T-helper 2 cell treated with Interferon-gamma antibody and Interleukin-4, amounts not matched to agents 100 ng/mL and 5 ng/mL, for 36 hours (primary cell): ENCODE measurements around the gene STX8. TPM values are rescaled to one million over a fixed set of nuclear protein-coding genes. Genes with fewer than 3 reads are reported as not detected.
"Not testable (repeated sequence)": the region's sequence is repeated elsewhere in the genome, so short reads cannot be mapped to it uniquely, and the experiment has no call there.

Experiments
- intact Hi-C: fragments of 100-400 bp; cut with micrococcal nuclease; formaldehyde crosslinking; loops from one replicate; pipeline ENCODE4 v1.15.1; 2023
- total RNA-seq: library from RNA; stranded (reverse); gene quantifications from 2 replicates; pipeline ENCODE4 v1.2.3, GENCODE V29; 2022

Gene STX8
- total RNA-seq, 1 donor from 2014 or later, result 70.9 TPM

GRCh38 chr17:9557161-9557755 is 18.4 kb downstream of the STX8 start:
- intact Hi-C loops, result no loop called here

DNA sequence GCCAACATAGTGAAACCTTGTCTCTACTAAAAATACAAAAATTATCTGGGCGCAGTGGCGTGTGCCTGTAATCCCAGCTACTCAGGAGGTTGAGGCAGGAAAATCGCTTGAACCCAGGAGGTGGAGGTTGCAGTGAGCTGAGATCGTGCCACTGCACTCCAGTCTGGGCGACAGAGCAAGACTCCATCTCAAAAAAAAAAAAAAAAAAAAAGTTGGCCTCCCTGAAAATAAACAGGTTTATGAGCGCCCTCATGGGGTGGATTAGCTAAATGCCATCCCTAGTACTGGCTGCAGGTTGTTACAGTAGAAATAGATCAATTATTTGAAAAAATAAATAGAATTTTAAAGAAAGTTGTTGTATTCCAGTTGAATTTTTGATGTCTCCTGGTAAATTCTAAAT is 20.9 kb downstream of the STX8 start:
- intact Hi-C loops, result not testable (repeated sequence)

DNA sequence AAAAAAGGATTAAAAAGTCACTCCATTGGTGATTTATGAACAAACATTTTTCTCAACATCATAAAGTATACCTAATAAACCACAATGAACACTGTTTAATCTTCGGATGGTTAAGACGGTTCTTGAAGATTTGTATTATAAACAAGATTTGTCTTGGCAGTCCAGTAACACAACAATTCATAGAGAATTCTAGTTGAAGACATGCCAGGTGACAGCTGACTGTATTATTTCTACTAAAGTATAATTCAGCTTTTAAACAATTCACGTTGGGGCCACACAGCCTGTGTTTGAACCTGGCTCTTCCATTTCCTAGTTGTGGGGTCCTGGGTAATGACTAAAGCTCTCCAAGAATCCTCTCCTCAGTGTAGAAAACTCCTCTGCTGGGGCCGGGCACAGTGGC is 22.0 kb downstream of the STX8 start:
- intact Hi-C loops, result no loop called here

GRCh38 chr17:9553181-9553580 is 22.4 kb downstream of the STX8 start:
- intact Hi-C loops, result no loop called here

DNA sequence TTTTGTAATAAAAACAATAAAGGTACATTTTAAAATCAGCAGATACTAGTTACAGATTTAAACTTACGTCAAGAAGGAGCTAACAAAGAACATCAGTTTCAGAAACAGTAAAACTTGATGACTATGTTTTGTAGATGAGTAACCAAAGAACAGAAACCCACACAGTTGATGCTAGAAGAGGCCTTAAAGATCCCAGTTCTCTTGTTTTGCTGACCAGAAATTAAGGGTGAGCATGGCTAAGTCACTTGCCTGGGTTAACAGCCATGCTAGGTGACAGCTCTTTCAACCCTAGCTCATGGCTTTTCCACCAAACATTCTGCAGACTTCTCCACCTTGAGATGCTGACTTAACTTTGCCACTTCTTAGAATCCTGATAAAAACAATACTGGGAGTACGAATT is 26.4 kb downstream of the STX8 start:
- intact Hi-C loops, result no loop called here

- intact Hi-C loops, result no loop called here
These were observed 31.4 kb downstream of the STX8 start for GRCh38 chr17:9544221-9544620.

DNA sequence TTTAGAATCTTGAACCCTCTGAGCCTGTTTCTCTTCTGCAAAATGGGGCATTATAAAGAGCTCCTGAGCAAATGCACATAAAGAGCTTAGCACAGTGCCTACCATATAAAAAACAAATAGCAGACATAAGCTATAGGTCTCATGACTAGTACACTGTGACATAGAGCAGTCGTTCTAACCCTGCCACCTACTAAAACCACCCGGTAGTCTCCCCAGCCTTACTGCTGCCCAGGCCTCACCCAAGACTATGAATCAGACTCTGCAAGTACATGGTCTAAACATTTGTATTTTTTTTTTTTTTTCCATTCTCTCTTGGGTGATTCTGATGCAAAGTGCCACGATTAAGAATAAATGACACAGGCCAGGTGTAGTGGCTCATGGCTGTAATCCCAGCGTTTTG is 33.9 kb downstream of the STX8 start:
- intact Hi-C loops, result no loop called here

GRCh38 chr17:9538626-9539025 is 37.0 kb downstream of the STX8 start:
- intact Hi-C loops, result no loop called here

- intact Hi-C loops, result no loop called here
These were observed 38.3 kb downstream of the STX8 start for GRCh38 chr17:9537177-9537776.

DNA sequence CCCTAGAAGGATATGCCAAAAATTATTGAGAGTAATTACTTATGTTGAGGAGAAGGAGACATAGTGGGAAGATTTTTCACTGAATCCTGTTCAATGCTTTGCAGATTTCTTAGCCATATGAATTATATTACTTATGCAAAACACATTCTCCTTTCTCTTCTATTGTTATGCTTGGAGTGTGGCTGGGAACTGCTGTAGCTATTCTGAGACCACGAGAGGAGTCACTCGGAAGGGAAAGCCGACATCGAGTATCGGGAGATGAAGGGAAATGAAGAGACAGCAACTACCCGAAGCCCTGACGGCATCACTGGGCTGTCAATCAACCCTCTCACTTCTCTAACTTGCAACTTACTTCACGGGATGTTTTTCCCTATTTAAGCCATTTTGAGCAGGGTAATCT is 39.6 kb downstream of the STX8 start:
- intact Hi-C loops, result no loop called here

- intact Hi-C loops, result no loop called here
These were observed 42.2 kb downstream of the STX8 start for GRCh38 chr17:9533441-9533840.

GRCh38 chr17:9532715-9533114 is 42.9 kb downstream of the STX8 start:
- intact Hi-C loops, result no loop called here

- intact Hi-C loops, result no loop called here
These were observed 44.6 kb downstream of the STX8 start for GRCh38 chr17:9531034-9531433.

- intact Hi-C loops, result no loop called here
These were observed 46.5 kb downstream of the STX8 start for GRCh38 chr17:9529033-9529700.

- intact Hi-C loops, result no loop called here
These were observed 47.8 kb downstream of the STX8 start for GRCh38 chr17:9527788-9528187.

GRCh38 chr17:9522074-9522473 is 53.5 kb downstream of the STX8 start:
- intact Hi-C loops, result loop anchor here (5.0 kb wide), 1 partner anchor 120 kb away; no protein-coding TSS in a partner anchor

DNA sequence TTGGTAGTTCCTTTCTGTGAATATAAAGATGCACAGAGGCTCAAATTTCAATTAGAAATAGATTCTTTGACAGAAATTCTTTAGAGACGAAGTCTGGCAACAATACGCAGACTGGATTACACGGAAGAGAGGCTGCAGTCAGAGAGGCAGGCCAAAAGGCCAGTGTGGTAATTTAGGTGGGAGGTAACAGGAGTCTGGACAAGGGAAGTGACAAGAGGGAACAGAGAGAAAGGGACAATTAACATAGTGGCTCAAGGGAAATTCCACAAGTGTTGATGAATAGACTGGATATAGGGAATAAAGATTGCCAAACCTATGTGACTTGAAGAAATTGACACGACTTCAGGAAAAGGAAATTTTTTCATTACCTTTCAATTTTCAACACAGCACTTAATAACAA is 54.6 kb downstream of the STX8 start:
- intact Hi-C loops, result loop anchor here (5.0 kb wide), 1 partner anchor 119 kb away; no protein-coding TSS in a partner anchor

DNA sequence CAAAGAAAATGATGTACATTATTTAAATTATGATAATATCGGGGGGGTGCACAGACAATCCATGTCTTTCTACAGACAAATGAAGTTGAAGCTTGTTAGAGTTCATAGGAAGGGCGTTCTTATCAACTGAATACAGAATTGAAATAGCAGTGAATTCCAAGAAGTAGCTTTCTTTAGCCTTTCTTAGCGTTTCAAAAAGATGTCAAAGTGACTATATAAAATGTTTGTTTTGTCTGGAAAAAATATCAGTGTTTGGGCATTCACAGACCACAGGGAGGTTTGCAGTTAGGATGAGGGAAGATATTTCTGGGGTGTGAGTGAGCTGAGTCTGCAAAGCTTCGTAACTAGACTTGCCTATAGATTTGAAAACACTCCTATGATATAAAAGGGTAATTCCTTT is 55.0 kb downstream of the STX8 start:
- intact Hi-C loops, result loop anchor here (5.0 kb wide), 1 partner anchor 118 kb away; no protein-coding TSS in a partner anchor

- intact Hi-C loops, result loop anchor here (5.0 kb wide), 1 partner anchor 117 kb away; no protein-coding TSS in a partner anchor
These were observed 55.9 kb downstream of the STX8 start for GRCh38 chr17:9519583-9520272.

GRCh38 chr17:9517396-9517795 is 58.2 kb downstream of the STX8 start:
- intact Hi-C loops, result no loop called here

DNA sequence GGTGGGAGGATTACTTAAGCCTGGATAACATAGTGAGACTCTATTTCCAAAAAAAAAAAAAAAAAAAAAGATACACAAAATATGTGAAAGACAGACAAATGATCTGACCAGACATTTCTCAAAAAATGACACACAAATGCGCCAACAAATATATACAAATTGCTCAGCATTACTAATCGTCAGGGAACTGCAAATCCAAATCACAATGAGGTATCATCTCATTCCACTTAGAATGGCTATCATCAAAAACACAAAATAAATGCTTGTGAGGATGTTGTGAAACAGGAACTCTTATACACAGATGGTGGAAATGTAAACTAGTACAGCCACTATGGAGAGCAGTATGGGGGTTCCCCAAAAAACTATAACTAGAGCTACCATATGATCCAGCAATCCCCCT is 62.4 kb downstream of the STX8 start:
- intact Hi-C loops, result no loop called here
